Neural cell (in vitro differentiated cells): ENCODE measurements around the gene GDNF. TPM values are rescaled to one million over a fixed set of nuclear protein-coding genes. Genes with fewer than 3 reads are reported as not detected.

ENCODE experiments used
- H2AFZ ChIP-seq: fragments of 200-600, 300-800 bp; sonication (generic), shearing (Covaris generic); 2 replicates; pipeline ENCODE4 v1.6.0; 2014; ENCODE audit warnings: low read depth, mild to moderate bottlenecking, antibody characterized with exemption, low read length, moderate library complexity
- H3F3A ChIP-seq: fragments of 200-600 bp; shearing (Covaris generic); 2 replicates; pipeline ENCODE4 v1.6.1; 2016; ENCODE audit warnings: mild to moderate bottlenecking, moderate library complexity, mixed read lengths, antibody characterized with exemption, low read length; ENCODE audit not compliant: insufficient read depth, poor library complexity, severe bottlenecking
- H3K27ac ChIP-seq: fragments of 200-600, 300-800 bp; sonication (generic), shearing (Covaris generic); 2 replicates; pipeline ENCODE4 v1.5.1; 2014; ENCODE audit warnings: mild to moderate bottlenecking, low read length, moderate library complexity
- H3K27me3 ChIP-seq: fragments of 300-800, 200-600 bp; sonication (generic), shearing (Covaris generic); 2 replicates; pipeline ENCODE4 v1.6.0; 2014; ENCODE audit warnings: mild to moderate bottlenecking, low read depth, low read length, moderate library complexity; ENCODE audit not compliant: insufficient read depth
- H3K36me3 ChIP-seq: fragments of 300-800, 200-600 bp; sonication (generic), shearing (Covaris generic); 2 replicates; pipeline ENCODE4 v1.5.1; 2014; ENCODE audit warnings: mild to moderate bottlenecking, antibody characterized with exemption, low read length, moderate library complexity; ENCODE audit not compliant: insufficient read depth
- H3K4me2 ChIP-seq: fragments of 300-800, 200-600 bp; sonication (generic), shearing (Covaris generic); 2 replicates; pipeline ENCODE4 v1.6.0; 2014; ENCODE audit warnings: mild to moderate bottlenecking, low read length
- H3K4me3 ChIP-seq: fragments of 300-800, 200-600 bp; sonication (generic), shearing (Covaris generic); 2 replicates; pipeline ENCODE4 v1.5.1; 2014; ENCODE audit warnings: mild to moderate bottlenecking, low read length, moderate library complexity
- H3K79me2 ChIP-seq: fragments of 200-600 bp; shearing (Covaris generic); replicated peaks from 2 replicates; pipeline ENCODE4 v1.6.0; 2014; ENCODE audit warnings: mild to moderate bottlenecking, low read length, moderate library complexity; ENCODE audit not compliant: insufficient read depth
- H3K9ac ChIP-seq: fragments of 300-800, 200-600 bp; sonication (generic), shearing (Covaris generic); 2 replicates; pipeline ENCODE4 v1.6.1; 2016; ENCODE audit warnings: mild to moderate bottlenecking, low read length, mixed read lengths
- H3K9me2 ChIP-seq: fragments of 200-600 bp; shearing (Covaris generic); 2 replicates; pipeline ENCODE4 v1.6.1; 2016; ENCODE audit warnings: mild to moderate bottlenecking, low read length, mixed read lengths; ENCODE audit not compliant: insufficient read depth
- H3K9me3 ChIP-seq: fragments of 200-600, 300-800 bp; sonication (generic), shearing (Covaris generic); 2 replicates; pipeline ENCODE4 v1.6.1; 2016; ENCODE audit warnings: mild to moderate bottlenecking, mixed run types, low read length, moderate library complexity, mixed read lengths
- H4K20me1 ChIP-seq: fragments of 200-600 bp; shearing (Covaris generic); 2 replicates; pipeline ENCODE4 v1.6.1; 2016; ENCODE audit warnings: mild to moderate bottlenecking, mixed run types; ENCODE audit not compliant: insufficient read depth
- EP300 ChIP-seq: fragments of 450-650 bp; conservative IDR thresholded peaks from 2 replicates; pipeline ENCODE4 v1.6.1; 2014; ENCODE audit warnings: antibody characterized with exemption, mild to moderate bottlenecking, moderate library complexity; ENCODE audit not compliant: poor library complexity, severe bottlenecking
- EZH2 ChIP-seq: fragments of 200-600, 300-800 bp; shearing (Covaris generic), sonication (generic); IDR thresholded peaks from 2 replicates; pipeline ENCODE4 v1.6.1; 2014; ENCODE audit warnings: antibody characterized with exemption, low read length, borderline replicate concordance, mild to moderate bottlenecking; ENCODE audit not compliant: insufficient read depth, poor library complexity, severe bottlenecking
- MXI1 ChIP-seq: fragments of 450-650 bp; conservative IDR thresholded peaks from 2 replicates; pipeline ENCODE4 v1.6.1; 2014; ENCODE audit warnings: antibody characterized with exemption, mild to moderate bottlenecking; ENCODE audit not compliant: poor library complexity, severe bottlenecking
- POLR2AphosphoS5 ChIP-seq: IDR thresholded peaks from 2 replicates; pipeline ENCODE4 v1.6.1; 2012
- RAD21 ChIP-seq: fragments of 450-650 bp; conservative IDR thresholded peaks from 2 replicates; pipeline ENCODE4 v1.6.1; 2014; ENCODE audit warnings: antibody characterized with exemption, mild to moderate bottlenecking, moderate library complexity
- SMC3 ChIP-seq: fragments of 450-650 bp; conservative IDR thresholded peaks from 2 replicates; pipeline ENCODE4 v1.6.1; 2014; ENCODE audit warnings: antibody characterized with exemption, mild to moderate bottlenecking, moderate library complexity; ENCODE audit not compliant: poor library complexity
- TAF1 ChIP-seq: IDR thresholded peaks from 2 replicates; pipeline ENCODE4 v1.6.1; 2012; ENCODE audit warnings: low read depth
- polyA plus RNA-seq: library from polyadenylated mRNA; depleted of rRNA; stranded (reverse); fragments of >200 nt; gene quantifications from 2 replicates; pipeline ENCODE4 v1.2.3, GENCODE V29; 2014
- TF ChIP-seq, protein P1 (sequence below): fragments of 450-650 bp; IDR thresholded peaks from 2 replicates; pipeline ENCODE4 v1.5.1; 2014; ENCODE audit warnings: antibody characterized with exemption, mild to moderate bottlenecking, moderate library complexity; ENCODE audit not compliant: poor library complexity, severe bottlenecking
- TF ChIP-seq, protein P2 (sequence below): IDR thresholded peaks from 2 replicates; pipeline ENCODE4 v1.6.1; 2012; ENCODE audit warnings: borderline replicate concordance

GDNF gene
- polyA plus RNA-seq, 1 donor from 2014 or later, result not detected

DNA sequence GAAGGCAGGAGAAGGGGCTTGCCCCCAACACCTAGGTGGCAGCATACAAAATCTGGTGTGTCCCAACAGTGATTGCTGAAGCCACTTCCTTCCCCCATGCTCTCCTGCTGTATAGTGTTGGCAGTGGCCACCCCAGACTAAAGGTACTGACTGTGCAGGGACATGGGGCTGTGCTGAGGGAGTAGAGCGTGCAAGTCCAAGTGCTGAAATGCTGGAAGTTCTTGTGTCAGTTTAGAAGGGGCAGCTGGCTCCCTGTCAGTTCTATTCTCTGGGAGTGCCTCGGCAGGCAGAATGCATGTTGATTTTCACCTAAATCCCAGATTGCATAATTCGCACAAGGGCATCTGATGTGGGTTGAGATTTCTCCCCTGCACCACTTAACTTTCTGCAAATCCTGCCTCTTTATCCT, 68.6 kb downstream of the GDNF start:
- no peak overlapping the region for H3K4me2 ChIP-seq
- TF ChIP-seq EP300, result no peak
- no peak for TF ChIP-seq EZH2
- no peak for TF ChIP-seq SMC3
- H2AFZ ChIP-seq, result no peak overlapping the region
- H3K79me2 ChIP-seq, result no peaks in the 10 kb centered on the region
- H3K9ac ChIP-seq, result no peak overlapping the region
- no peaks in the 10 kb centered on the region for H3K36me3 ChIP-seq
- H3K4me3 ChIP-seq, result no peak overlapping the region
- H3K27me3 ChIP-seq, result no peaks in the 10 kb centered on the region
- no peak overlapping the region for H3K27ac ChIP-seq
- H3K9me2 ChIP-seq, result no peaks in the 10 kb centered on the region
- no peaks in the 10 kb centered on the region for H4K20me1 ChIP-seq
- no peaks in the 10 kb centered on the region for H3F3A ChIP-seq
- H3K9me3 ChIP-seq, result peaks cover 5% of the 10 kb centered on the region

- Histone ChIP-seq H3K4me2 (no peak overlapping the region), H3K4me3 (no peak overlapping the region), H3F3A (no peaks in the 10 kb centered on the region), H2AFZ (no peak overlapping the region), H3K36me3 (no peaks in the 10 kb centered on the region), H4K20me1 (no peaks in the 10 kb centered on the region), H3K27me3 (no peaks in the 10 kb centered on the region), H3K9me3 (peaks cover 5% of the 10 kb centered on the region), H3K9me2 (no peaks in the 10 kb centered on the region), H3K27ac (no peak overlapping the region), H3K79me2 (no peaks in the 10 kb centered on the region), H3K9ac (no peak overlapping the region)
- TF ChIP-seq MXI1, result no peak
- TF ChIP-seq EP300, result no peak
- TF ChIP-seq EZH2, result no peak
- TF ChIP-seq TAF1, result no peak
- TF ChIP-seq, protein P1, sequence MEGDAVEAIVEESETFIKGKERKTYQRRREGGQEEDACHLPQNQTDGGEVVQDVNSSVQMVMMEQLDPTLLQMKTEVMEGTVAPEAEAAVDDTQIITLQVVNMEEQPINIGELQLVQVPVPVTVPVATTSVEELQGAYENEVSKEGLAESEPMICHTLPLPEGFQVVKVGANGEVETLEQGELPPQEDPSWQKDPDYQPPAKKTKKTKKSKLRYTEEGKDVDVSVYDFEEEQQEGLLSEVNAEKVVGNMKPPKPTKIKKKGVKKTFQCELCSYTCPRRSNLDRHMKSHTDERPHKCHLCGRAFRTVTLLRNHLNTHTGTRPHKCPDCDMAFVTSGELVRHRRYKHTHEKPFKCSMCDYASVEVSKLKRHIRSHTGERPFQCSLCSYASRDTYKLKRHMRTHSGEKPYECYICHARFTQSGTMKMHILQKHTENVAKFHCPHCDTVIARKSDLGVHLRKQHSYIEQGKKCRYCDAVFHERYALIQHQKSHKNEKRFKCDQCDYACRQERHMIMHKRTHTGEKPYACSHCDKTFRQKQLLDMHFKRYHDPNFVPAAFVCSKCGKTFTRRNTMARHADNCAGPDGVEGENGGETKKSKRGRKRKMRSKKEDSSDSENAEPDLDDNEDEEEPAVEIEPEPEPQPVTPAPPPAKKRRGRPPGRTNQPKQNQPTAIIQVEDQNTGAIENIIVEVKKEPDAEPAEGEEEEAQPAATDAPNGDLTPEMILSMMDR, result no peak
- no peak for TF ChIP-seq RAD21
- TF ChIP-seq SMC3, result no peak
- TF ChIP-seq, protein P2, sequence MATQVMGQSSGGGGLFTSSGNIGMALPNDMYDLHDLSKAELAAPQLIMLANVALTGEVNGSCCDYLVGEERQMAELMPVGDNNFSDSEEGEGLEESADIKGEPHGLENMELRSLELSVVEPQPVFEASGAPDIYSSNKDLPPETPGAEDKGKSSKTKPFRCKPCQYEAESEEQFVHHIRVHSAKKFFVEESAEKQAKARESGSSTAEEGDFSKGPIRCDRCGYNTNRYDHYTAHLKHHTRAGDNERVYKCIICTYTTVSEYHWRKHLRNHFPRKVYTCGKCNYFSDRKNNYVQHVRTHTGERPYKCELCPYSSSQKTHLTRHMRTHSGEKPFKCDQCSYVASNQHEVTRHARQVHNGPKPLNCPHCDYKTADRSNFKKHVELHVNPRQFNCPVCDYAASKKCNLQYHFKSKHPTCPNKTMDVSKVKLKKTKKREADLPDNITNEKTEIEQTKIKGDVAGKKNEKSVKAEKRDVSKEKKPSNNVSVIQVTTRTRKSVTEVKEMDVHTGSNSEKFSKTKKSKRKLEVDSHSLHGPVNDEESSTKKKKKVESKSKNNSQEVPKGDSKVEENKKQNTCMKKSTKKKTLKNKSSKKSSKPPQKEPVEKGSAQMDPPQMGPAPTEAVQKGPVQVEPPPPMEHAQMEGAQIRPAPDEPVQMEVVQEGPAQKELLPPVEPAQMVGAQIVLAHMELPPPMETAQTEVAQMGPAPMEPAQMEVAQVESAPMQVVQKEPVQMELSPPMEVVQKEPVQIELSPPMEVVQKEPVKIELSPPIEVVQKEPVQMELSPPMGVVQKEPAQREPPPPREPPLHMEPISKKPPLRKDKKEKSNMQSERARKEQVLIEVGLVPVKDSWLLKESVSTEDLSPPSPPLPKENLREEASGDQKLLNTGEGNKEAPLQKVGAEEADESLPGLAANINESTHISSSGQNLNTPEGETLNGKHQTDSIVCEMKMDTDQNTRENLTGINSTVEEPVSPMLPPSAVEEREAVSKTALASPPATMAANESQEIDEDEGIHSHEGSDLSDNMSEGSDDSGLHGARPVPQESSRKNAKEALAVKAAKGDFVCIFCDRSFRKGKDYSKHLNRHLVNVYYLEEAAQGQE, result no peak
- TF ChIP-seq POLR2AphosphoS5, result no peak
Observed at GRCh38 chr5:37770786-37771185, 69.1 kb downstream of the GDNF start.

DNA sequence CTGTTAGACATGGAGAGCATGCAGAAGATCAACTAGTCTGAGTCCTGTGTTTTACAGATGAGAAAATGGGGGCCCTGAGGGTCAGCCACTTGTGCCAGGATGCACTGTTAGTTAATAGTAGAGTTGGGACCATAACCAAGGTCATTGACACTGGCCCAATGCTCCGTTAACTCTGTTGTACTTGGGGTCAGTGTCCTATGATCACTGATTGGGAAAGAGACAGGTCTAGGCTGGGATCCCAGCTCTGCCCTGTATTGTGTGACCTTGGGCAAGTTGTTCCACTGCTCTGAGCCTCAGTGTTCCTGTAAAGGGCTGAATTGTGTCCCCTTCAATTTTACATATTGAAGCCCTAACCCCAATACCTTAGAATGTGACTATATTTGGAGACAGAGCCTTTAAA, 70.0 kb downstream of the GDNF start:
- Histone ChIP-seq H3K9me3 (peaks cover 5% of the 10 kb centered on the region), H3K27ac (no peak overlapping the region), H3F3A (no peaks in the 10 kb centered on the region), H3K9me2 (no peaks in the 10 kb centered on the region), H3K4me3 (no peak overlapping the region), H3K4me2 (no peak overlapping the region), H2AFZ (no peak overlapping the region), H3K9ac (no peak overlapping the region), H3K36me3 (no peaks in the 10 kb centered on the region), H3K79me2 (no peaks in the 10 kb centered on the region), H4K20me1 (no peaks in the 10 kb centered on the region), H3K27me3 (no peaks in the 10 kb centered on the region)
- TF ChIP-seq POLR2AphosphoS5 (no peak), TAF1 (no peak), EP300 (no peak), RAD21 (no peak), EZH2 (no peak), SMC3 (no peak), MXI1 (no peak)
- TF ChIP-seq, protein P1, result no peak
- TF ChIP-seq, protein P2, result no peak
